HEK293 (cell line): ENCODE measurements around the gene RILP.

Source experiments
- KLF1 ChIP-seq: fragments of 450-650 bp; formaldehyde crosslinking; IDR thresholded peaks from 2 replicates; pipeline ENCODE4 v1.5.1; 2016; ENCODE audit warnings: missing biosample characterization, missing genetic modification characterization
- SP2 ChIP-seq: fragments of 450-650 bp; formaldehyde crosslinking; IDR thresholded peaks from 2 replicates; pipeline ENCODE4 v1.5.1; 2016; ENCODE audit warnings: missing biosample characterization, missing genetic modification characterization
- WT1 ChIP-seq: fragments of 450-650 bp; formaldehyde crosslinking; IDR thresholded peaks from 2 replicates; pipeline ENCODE4 v1.5.1; 2016; ENCODE audit warnings: missing biosample characterization, missing genetic modification characterization
- YY1 ChIP-seq: fragments of 450-650 bp; formaldehyde crosslinking; IDR thresholded peaks from 2 replicates; pipeline ENCODE4 v1.5.1; 2018; ENCODE audit warnings: missing biosample characterization, missing genetic modification characterization
- ZFHX2 ChIP-seq: fragments of 450-650 bp; formaldehyde crosslinking; conservative IDR thresholded peaks from 2 replicates; pipeline ENCODE4 v1.5.1; 2016; ENCODE audit warnings: missing biosample characterization, missing genetic modification characterization
- ZNF302 ChIP-seq: fragments of 450-650 bp; formaldehyde crosslinking; IDR thresholded peaks from 2 replicates; pipeline ENCODE4 v1.5.1; 2016; ENCODE audit warnings: missing biosample characterization, missing genetic modification characterization, low read depth
- ZNF529 ChIP-seq: fragments of 450-650 bp; formaldehyde crosslinking; IDR thresholded peaks from 2 replicates; pipeline ENCODE4 v1.5.1; 2017; ENCODE audit warnings: missing genetic modification characterization, missing biosample characterization; ENCODE audit not compliant: insufficient replicate concordance
- ZNF747 ChIP-seq: fragments of 450-650 bp; formaldehyde crosslinking; IDR thresholded peaks from 2 replicates; pipeline ENCODE4 v1.5.1; 2016; ENCODE audit warnings: missing biosample characterization, missing genetic modification characterization
- TF ChIP-seq, protein P1 (sequence below): fragments of 450-650 bp; formaldehyde crosslinking; IDR thresholded peaks from 2 replicates; pipeline ENCODE4 v1.5.1; 2016; ENCODE audit warnings: missing biosample characterization, missing genetic modification characterization
- TF ChIP-seq, protein P2 (sequence below): fragments of 450-650 bp; formaldehyde crosslinking; conservative IDR thresholded peaks from 2 replicates; pipeline ENCODE4 v1.5.1; 2016; ENCODE audit warnings: low read depth, missing biosample characterization, missing genetic modification characterization
- TF ChIP-seq, protein P3 (sequence below): fragments of 450-650 bp; formaldehyde crosslinking; IDR thresholded peaks from 2 replicates; pipeline ENCODE4; 2016; ENCODE audit warnings: missing biosample characterization, missing genetic modification characterization

DNA sequence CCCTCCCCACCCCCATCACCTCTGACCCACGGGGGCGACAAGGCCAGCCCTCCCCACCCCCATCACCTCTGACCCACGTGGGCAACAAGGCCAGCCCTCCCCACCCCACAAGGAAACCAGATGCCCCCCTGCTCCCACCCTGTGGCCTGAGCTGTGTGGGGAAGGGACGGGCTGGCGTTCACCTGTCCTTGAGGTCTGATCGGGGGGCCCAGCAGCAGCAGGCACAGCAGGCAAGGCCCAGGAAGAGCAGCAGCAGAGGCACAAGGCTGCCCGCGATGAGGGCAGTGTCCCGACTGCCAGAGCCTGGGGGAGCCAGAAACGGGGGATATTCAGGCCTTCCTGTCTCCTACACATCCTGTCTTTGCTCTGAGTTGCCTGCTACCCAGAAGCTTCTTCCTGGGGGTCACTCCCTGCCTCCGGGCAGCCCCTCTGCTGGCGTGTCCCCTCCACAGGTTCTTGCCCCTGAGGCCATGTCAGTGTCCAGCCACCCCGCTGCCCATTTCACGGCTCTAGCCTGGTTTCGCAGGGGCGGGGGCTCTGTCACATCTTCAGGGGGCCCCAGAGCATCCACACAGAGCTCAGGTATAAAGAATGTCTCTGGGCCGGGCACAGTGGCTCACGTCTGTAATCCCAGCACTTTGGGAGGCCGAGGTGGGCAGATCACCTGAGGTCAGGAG, 10.9 kb downstream of the RILP start:
- TF ChIP-seq, protein P1, sequence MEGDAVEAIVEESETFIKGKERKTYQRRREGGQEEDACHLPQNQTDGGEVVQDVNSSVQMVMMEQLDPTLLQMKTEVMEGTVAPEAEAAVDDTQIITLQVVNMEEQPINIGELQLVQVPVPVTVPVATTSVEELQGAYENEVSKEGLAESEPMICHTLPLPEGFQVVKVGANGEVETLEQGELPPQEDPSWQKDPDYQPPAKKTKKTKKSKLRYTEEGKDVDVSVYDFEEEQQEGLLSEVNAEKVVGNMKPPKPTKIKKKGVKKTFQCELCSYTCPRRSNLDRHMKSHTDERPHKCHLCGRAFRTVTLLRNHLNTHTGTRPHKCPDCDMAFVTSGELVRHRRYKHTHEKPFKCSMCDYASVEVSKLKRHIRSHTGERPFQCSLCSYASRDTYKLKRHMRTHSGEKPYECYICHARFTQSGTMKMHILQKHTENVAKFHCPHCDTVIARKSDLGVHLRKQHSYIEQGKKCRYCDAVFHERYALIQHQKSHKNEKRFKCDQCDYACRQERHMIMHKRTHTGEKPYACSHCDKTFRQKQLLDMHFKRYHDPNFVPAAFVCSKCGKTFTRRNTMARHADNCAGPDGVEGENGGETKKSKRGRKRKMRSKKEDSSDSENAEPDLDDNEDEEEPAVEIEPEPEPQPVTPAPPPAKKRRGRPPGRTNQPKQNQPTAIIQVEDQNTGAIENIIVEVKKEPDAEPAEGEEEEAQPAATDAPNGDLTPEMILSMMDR (tag by site-specific recombination) = no peak
- TF ChIP-seq ZNF302 (tag by site-specific recombination) = no peak
- TF ChIP-seq, protein P2, sequence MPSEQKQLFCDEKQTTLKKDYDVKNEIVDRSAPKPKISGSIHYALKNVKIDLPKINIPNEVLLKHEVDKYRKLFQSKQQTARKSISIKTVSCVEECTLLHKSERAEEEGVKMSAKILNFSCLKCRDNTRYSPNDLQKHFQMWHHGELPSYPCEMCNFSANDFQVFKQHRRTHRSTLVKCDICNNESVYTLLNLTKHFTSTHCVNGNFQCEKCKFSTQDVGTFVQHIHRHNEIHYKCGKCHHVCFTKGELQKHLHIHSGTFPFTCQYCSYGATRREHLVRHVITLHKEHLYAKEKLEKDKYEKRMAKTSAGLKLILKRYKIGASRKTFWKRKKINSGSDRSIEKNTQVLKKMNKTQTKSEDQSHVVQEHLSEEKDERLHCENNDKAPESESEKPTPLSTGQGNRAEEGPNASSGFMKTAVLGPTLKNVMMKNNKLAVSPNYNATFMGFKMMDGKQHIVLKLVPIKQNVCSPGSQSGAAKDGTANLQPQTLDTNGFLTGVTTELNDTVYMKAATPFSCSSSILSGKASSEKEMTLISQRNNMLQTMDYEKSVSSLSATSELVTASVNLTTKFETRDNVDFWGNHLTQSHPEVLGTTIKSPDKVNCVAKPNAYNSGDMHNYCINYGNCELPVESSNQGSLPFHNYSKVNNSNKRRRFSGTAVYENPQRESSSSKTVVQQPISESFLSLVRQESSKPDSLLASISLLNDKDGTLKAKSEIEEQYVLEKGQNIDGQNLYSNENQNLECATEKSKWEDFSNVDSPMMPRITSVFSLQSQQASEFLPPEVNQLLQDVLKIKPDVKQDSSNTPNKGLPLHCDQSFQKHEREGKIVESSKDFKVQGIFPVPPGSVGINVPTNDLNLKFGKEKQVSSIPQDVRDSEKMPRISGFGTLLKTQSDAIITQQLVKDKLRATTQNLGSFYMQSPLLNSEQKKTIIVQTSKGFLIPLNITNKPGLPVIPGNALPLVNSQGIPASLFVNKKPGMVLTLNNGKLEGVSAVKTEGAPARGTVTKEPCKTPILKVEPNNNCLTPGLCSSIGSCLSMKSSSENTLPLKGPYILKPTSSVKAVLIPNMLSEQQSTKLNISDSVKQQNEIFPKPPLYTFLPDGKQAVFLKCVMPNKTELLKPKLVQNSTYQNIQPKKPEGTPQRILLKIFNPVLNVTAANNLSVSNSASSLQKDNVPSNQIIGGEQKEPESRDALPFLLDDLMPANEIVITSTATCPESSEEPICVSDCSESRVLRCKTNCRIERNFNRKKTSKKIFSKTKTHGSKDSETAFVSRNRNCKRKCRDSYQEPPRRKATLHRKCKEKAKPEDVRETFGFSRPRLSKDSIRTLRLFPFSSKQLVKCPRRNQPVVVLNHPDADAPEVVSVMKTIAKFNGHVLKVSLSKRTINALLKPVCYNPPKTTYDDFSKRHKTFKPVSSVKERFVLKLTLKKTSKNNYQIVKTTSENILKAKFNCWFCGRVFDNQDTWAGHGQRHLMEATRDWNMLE (tag by site-specific recombination) = no peak
- no peak for TF ChIP-seq ZFHX2 (tag by site-specific recombination)
- no peak for TF ChIP-seq SP2 (tag by site-specific recombination)
- TF ChIP-seq ZNF529 (tag by site-specific recombination) = no peak
- TF ChIP-seq ZNF747 (tag by site-specific recombination) = no peak
- no peak for TF ChIP-seq YY1 (tag by site-specific recombination)
- no peak for TF ChIP-seq KLF1 (tag by site-specific recombination)
- TF ChIP-seq, protein P3, sequence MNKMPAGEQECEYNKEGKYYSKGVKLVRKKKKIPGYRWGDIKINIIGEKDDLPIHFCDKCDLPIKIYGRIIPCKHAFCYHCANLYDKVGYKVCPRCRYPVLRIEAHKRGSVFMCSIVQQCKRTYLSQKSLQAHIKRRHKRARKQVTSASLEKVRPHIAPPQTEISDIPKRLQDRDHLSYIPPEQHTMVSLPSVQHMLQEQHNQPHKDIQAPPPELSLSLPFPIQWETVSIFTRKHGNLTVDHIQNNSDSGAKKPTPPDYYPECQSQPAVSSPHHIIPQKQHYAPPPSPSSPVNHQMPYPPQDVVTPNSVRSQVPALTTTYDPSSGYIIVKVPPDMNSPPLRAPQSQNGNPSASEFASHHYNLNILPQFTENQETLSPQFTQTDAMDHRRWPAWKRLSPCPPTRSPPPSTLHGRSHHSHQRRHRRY (tag by site-specific recombination) = no peak
- TF ChIP-seq WT1 (tag by site-specific recombination) = no peak
